Femur (tissue), 1 donor: ENCODE data around the gene CKMT2.
A peak's percentile ranks its signal among the peaks of the same experiment; 100 is the strongest.
"Not testable (repeated sequence)": the region's sequence is repeated elsewhere in the genome, so short reads cannot be mapped to it uniquely, and the experiment has no call there.

Experiments
- DNase-seq: peaks from one replicate; pipeline ENCODE4 v3.0.0-alpha.2; 2017

Gene CKMT2

GRCh38 chr5:81253875-81254274 is 20.8 kb downstream of the CKMT2 start:
- no peak for DNase-seq

- no peak for DNase-seq
Observed at GRCh38 chr5:81254886-81255559, 21.9 kb downstream of the CKMT2 start.

GRCh38 chr5:81256766-81257165 is 23.6 kb downstream of the CKMT2 start:
- no peak for DNase-seq

- not testable (repeated sequence) for DNase-seq
Observed at GRCh38 chr5:81262796-81263195, 29.7 kb downstream of the CKMT2 start.

- DNase-seq, result no peak
Observed at GRCh38 chr5:81265101-81265500, 32.0 kb downstream of the CKMT2 start.

GRCh38 chr5:81268521-81269196 is 35.5 kb downstream of the CKMT2 start:
- DNase-seq, result no peak

- no peak for DNase-seq
Observed at GRCh38 chr5:81269751-81270393, 36.8 kb downstream of the CKMT2 start.

- not testable (repeated sequence) for DNase-seq
Observed at GRCh38 chr5:81270394-81271027, 37.4 kb downstream of the CKMT2 start.

- DNase-seq, result no peak
Observed at GRCh38 chr5:81283976-81284375, 50.9 kb downstream of the CKMT2 start.

GRCh38 chr5:81286059-81286617 is 53.0 kb downstream of the CKMT2 start:
- DNase-seq, result no peak

GRCh38 chr5:81288021-81288433 is 54.9 kb downstream of the CKMT2 start:
- DNase-seq, result no peak

- DNase-seq, result no peak
Observed at GRCh38 chr5:81290146-81290545, 57.0 kb downstream of the CKMT2 start.

- DNase-seq, result no peak
Observed at GRCh38 chr5:81292130-81292529, 59.0 kb downstream of the CKMT2 start.

GRCh38 chr5:81294021-81294420 is 60.9 kb downstream of the CKMT2 start:
- DNase-seq, result not testable (repeated sequence)

GRCh38 chr5:81297531-81297930 is 64.4 kb downstream of the CKMT2 start:
- no peak for DNase-seq

- no peak for DNase-seq
Observed at GRCh38 chr5:81300921-81301270, 67.8 kb downstream of the CKMT2 start.

GRCh38 chr5:81301271-81302015 is 68.3 kb downstream of the CKMT2 start, which contains the start of gene ZCCHC9:
TSS of gene ZCCHC9 (plus strand) at chr5:81301587. CDS start at chr5:81304758, 3,171 bp downstream.
- DNase-seq, result peak; percentile 98

GRCh38 chr5:81302596-81302995 is 69.5 kb downstream of the CKMT2 start:
- no peak for DNase-seq

- no peak for DNase-seq
Observed at GRCh38 chr5:81303563-81303962, 70.4 kb downstream of the CKMT2 start.

- DNase-seq, result no peak
Observed at GRCh38 chr5:81305785-81306184, 72.7 kb downstream of the CKMT2 start.

GRCh38 chr5:81308836-81309235 is 75.7 kb downstream of the CKMT2 start:
- DNase-seq, result no peak

- no peak for DNase-seq
Observed at GRCh38 chr5:81310402-81311063, 77.4 kb downstream of the CKMT2 start.
